DMS114 treated with DMSO at 0.1 percent for 48 hours (cell line): ENCODE data around the gene LYST.

Source experiments
- DNase-seq: peaks from one replicate; lab custom pipeline; 2025; ENCODE audit not compliant: unreplicated experiment; lab: John Stamatoyannopoulos, UW

Gene LYST

DNA sequence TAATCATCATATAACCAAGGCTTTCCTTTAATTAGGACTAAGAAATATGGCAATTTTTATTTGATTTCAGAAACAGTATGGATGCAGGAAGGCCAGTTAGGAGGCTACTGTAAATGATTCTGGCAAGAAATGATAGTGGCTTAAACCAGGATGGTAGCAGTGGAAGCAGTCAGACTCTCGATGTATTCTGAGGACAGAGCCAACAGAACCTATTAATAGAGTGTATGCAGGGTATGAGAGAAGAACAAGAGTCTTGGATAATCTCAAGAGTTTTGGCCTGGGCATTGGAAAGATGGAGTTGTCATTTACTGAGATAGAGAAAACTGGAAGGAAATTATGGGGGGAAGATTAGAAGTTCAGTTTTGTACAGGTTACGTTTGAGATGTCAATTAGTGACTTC is 143.8 kb downstream of the LYST start:
- DNase-seq: no peak

DNA sequence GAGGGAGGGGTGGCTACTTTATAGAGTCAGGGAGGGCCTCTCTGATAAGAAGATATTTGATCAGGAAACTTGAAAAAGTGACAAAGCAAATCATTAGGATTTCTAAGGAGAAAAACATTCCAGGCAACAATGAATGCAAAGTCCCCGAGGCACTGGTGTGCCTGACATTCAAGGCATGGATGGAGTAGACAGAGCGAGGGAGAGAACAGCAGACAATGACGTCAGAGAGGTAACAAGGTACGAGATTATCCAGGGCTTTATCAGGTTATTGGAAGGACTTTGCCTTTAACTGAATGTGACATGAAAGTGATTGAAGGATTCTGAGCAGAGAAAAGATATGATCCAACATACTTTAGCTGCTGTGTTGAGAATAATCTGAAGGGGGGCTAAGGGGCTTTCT is 144.7 kb downstream of the LYST start:
- no peak for DNase-seq

DNA sequence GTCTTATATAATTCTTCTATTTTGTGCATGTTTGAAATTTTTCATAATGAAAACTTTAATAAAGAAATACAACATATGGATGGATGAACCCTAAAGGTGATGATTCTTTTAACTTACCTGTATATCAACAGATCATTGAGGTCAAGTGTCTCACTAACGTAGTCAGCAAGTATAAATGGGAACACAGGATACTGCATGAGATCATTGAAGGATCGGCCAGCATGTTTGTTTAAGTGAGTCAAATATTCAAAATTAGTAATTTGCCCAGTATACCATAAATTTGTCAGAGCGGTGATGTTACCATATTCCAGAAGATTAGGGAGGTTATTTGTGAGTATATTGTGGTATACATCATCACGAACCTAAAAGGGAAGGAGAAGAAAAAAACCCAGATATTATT is 146.2 kb downstream of the LYST start:
- DNase-seq: no peak

DNA sequence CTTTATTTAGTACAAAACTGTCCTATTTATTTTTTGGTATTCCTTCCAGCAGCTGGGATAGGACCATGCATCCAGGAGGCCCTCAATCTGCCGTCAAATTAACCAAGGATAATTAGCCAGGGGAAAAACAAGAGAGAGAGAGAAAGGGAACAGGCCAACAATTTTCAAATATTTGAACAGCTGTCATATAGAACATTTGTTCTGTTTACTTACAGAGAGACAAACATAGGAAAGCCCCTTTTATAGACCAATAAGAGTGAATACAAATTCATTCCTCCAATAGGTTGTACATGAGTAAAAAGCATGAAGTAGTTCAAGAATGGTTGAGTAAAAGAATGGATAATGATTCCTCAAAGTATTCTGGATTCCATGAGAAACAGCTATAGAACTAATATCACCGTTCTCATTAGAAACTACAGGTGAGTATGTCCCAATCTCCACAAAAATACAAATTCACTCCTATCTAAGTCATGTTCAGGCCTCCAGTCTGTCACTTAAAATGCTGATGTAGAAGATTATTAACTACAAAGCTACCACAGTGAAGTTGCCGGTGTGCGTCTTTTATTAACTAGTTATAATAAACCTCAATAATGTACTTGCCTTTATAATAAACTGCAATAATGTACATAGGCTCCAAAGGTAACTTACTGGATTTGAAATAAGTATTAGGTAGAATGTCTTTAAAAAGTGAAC is 152.4 kb downstream of the LYST start:
- no peak for DNase-seq

DNA sequence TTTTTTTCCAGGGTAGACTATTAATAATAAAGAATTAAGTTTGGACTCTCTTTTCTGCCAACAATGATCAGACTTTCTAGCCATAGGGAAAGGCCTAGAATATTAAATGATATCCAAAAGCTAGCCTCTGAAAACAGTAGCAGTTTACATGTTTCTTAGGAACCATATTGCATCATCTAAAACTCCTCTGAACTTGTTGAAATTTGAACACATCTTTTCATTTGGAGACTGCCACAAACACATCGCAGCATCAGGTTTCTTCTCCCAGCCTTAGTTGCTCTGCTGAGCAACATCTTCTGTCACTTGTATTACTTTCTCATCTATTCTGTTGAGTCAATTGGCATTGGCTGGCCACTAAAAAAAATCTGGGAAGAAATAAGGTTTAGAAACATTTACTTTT is 153.9 kb downstream of the LYST start:
- DNase-seq: no peak

DNA sequence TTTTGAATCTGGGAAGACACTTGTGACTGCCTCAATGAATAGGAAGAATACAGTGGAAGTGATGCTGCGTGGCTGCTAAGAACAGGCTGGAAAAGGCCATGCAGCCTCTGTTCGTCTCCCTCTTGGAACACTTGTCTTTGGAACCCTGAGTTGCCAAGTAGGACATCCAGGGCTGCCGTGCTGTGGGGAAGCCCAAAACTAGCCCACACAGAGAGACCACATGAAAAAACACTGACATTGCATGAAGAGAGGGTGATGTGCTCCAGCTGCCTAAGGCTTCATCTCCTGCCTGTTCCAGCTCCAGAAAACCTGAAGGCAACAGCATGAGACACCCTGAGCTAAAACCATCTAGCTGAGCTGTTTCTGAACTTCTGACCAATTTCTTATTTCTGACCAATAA is 156.0 kb downstream of the LYST start:
- DNase-seq: no peak

DNA sequence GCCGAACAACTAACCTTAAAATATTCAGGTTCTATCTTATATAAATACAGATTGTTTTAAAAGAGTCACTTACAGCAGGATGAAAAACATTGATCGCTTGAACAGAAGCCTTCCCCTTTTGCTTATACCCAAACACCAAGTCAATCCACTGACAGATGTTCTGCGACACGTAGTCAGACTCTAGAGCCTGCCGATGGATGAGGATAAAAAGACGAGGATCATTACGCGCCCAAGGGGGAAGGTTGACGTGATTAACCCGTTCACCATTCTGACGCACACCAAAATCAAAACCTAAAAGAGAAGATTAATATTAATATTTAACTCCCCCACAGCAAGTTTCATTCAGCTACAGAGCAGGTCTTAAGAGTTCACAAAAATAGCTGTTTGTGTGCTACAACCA is 157.7 kb downstream of the LYST start:
- DNase-seq: no peak

DNA sequence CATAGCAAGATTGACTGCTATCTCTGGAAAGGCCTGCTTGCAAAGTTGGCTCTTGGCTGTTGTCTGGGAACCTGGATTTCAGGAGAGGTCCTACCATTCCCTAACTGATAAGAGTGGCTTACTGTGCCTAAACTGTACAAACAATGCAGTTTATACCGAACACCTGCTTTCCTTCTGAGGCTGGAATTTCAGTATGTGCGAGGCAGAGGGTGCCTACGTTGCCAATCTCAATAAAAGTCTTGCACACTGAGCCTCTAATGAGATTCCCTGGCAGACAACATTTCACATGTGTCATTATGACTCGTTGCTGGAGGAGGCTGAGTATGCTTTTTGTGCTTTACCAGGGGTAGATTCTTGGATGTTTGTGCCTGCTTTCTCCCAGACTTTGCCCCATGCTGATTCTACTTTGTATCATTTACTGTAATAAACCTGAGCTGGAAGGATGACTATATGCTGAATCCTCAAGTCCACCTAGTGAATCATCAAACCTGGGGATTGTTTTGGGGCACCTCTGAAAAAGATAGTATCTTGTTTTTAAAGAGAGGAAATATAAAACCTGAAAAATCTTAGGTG is 158.2 kb downstream of the LYST start:
- no peak for DNase-seq

DNA sequence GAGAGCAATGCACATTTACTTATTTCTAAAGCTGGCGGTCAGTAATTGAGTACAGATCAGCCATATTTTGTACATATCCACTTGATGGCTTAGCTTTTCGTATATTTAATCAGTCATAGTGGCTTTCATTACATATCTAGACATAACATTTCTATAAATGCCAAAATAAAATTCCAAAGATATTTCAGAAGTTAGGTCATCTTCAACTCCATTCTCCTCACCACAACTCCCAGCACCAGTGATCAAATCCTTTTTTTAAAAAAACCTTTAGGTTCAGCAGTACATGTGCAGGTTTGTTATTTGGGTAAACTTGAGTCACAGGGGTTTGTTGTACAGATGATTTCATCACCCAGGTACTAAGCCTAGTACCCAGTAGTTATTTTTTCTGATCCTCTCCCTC is 163.2 kb downstream of the LYST start:
- DNase-seq: no peak

DNA sequence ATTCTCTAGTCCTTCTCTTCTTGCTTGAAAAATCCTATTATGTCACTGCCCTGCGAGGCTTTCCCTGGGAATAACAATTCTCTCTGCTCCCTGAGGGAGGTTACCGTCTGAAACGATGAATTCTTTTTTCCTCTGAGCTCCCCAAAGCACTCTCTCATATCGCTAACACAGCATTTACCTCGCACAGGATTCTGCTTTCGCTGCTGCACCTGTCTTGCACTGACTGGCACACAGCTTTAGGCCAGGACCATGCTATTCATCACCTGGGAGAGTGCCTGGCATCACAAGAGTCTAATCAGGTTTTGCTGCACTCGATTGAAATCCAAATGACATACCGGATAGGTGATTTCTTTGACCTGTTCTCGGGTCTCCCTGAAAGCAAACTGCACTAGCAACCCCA is 164.3 kb downstream of the LYST start:
- DNase-seq: no peak

DNA sequence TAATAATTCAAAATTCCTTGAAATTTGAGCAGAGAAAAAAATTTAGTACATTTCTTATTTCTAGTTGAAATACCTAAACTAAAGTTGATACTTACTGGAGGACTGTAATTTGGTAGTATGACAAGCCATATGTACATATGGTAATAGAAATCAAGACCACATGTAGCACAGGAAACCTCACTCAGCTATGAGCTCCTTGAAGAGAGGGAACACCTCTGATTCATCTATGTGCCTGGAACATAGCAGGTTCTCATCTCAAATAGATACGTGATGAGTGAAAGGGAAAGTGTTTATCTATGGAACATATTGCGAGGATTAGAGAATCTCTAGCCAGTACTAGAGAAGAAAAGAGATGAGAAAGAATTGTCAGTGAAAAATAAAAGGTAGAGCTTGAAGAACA is 169.2 kb downstream of the LYST start:
- DNase-seq: no peak

DNA sequence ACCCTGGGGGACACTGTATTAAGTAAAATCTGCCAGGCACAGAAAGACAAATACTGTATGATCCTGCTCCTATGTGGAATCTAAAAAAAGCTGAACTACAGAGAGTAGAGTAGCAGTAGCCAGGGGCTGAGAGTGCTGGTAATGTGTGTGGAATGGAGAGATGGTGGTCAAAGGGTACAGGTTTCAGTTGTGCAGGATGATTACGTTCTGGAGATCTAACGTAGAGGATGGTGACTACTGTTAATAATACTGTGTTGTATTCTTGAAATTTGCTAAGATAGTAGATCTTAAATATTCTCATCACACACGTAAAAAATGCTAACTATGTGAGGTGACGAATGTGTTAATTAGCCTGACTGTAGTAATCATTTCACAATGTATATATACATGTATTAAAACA is 177.3 kb downstream of the LYST start:
- DNase-seq: no peak

DNA sequence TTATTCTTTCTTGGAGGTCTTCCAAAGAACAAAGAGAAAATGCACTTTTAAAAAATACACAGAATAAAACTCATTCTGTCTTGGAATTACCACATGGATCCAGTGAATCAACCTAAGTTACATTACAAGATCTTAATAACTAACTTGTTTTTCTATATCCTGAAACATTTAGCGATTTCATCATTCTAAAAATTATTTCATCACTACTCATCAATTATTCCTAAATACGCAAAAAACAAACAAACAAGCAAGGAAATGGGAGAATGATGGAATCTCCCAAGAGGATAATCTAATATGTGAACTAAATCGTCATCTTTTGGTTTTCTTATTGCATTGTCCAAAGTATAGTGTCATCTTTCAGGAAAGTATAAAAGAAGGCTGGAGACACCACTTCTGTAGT is 178.6 kb downstream of the LYST start:
- no peak for DNase-seq

DNA sequence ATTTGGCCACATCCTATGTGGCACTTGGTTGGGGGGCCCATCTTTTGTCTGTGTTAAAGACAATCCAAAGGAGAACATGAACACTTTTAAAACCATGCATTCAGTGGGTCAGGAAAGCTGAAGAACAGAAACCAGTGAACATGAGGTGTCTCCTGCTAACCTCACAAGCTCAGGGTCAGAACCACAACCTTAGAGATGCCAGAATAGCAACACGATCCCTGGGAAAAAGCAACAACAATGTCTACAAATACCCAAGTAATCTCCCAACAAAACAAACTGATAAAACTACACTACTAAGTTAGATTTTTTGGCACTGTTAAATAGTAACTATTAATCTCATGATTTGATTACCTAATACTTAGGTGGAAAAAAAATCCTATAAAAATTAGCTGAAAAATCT is 183.1 kb downstream of the LYST start:
- no peak for DNase-seq

DNA sequence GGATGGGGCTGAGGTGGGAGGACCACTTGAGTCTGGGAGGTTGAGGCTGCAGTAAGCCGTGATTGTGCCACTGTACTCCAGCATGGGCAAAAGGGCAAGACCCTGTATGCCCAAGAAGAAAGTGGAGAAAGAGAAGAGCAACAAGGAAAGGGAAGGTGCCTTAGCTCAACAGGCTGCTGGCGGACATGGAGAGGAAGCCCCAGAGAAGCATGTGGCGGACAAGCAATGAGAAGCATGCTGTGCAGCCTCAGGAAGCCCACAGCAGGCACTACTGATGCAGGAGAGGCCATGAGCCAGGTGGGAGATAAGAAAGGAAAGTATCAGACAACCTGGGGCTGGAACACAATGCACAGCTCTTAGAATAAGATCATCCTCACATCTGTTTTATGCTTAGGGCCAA is 184.5 kb downstream of the LYST start:
- no peak for DNase-seq

DNA sequence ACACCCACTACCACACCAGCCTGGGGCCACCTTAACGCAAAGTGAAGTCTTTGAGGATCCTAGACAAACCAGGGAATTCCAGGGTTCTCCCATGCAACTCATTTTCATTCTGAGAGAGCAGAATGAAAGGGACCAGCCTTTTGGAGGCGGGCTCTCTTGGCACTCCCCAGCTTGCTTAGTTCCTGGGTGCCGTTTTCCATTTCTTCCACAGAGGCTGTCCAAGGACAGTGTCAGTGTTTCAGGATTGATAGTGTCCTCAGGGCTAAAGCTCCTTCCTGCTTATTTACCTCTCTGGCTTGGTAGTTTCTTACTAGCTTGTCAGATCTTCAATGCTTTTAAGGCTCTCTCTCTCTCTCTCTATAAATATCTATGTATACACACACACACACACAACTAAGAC is 187.1 kb downstream of the LYST start:
- DNase-seq: no peak

DNA sequence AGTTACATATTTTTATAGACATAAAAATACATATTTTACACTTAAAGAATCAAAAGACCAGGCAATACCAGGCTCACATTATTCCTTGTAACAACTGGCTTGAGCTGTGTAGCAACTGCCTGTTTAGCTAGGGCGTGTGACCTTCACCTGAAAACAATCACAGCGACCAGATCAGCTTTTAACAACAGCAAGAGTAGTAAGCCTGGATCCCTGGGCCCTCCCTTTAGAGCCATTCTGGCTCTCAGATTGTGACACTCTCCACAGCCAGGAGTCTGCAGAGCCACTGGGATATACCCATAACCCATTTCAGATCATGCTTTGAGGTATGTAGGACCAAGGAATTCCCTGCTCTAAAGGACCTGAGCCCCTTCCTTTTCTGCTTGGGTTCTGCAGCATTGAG is 187.7 kb downstream of the LYST start:
- DNase-seq: no peak

DNA sequence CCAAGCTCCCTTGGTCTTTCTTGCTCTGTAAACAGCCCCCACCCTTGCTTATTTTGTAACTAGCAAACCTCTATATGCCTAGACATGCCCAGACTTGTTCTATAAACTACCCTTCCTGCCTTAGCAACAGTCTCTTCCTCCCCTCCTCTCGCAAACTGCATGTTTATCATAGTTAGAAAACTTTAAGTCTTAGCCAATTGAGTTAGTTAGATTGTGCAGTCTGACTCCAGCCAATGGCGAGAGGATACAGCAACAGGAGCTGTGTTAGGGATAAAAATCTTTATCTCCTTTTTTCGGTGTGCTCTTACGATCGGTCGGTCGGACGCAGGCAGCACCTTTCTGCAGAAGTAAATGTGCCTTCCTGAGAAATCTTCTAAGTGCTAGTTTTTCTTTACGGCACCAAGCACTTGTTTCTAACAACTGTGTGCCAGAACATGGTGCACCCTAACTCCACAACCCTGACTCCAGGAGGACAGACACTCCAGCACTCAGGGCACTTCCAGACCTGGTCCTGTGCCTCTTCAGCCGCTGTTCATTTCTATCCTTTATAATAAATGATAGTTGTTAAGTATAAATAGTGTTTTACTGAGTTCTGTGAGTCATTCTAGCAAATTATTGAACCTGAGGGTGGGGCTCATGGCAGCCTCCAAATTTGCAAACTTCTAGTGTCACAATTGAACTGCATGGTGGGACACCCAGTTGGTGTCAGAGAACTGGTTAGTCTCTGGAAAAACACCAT is 191.4 kb downstream of the LYST start:
- no peak for DNase-seq

DNA sequence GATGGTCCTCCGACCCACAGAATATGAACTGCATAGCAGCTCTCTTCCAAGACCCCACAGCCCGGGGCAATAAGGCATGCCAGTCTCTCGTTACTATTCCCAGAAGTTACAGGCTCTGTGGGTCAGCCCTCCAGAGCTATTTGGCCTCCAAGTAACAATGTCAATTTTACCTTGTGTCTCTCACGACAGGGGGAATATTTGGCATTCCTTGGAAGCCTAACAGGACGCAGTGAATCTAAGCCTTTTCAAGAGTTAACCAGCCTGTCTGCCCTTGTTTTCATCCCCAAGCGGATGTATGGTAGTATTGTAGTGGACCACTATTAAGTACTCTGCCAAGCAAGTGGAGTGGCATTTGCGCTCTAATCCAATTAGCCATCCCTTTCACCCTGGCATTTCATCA is 192.7 kb downstream of the LYST start:
- DNase-seq: no peak

DNA sequence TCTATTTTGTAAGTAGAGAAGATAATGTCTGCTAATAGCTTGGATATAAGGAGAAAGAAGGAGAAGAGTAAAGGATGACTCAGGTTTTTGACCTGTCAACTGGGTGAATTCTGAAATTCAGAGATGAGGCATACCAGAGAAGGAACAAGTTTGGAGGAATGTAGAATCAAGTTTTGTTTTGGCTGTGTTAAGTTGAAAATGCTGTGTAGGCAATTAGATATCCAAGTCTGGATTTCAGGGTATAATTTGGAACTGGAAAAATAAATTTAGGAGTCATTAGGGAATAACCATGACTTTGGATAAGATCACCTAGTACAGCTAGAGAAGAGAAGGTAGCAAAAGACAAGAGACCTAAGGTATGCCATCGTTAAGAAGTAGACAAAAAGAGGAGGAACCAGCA is 194.7 kb downstream of the LYST start:
- no peak for DNase-seq

DNA sequence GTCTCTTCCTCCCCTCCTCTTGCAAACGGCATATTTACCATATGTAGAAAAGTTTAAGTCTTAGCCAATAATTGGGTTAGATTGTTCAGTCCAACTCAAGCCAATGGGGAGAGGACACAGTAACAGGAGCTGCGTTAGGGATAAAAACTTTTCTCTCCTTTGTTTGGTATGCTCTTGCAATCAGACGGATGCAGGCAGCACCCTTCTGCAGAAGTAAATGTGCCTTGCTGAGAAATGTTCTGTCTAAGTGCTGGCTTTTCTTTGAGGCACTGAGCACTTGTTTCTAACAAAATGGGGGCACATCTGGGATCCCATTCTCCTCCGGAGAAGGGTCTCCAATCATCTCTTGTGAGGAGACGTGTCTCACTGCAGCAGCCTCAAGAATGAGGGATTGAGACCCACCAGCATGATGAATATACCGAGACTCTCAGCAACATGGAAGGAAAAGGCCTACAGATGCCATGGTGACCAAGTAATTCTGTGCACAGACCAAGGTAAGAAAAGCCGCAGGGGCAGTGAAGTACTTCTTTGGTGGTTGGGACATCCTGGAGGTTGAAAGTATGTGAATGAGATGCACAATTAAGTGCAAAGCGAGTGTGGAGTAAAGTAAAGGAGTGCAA is 196.4 kb downstream of the LYST start:
- no peak for DNase-seq

DNA sequence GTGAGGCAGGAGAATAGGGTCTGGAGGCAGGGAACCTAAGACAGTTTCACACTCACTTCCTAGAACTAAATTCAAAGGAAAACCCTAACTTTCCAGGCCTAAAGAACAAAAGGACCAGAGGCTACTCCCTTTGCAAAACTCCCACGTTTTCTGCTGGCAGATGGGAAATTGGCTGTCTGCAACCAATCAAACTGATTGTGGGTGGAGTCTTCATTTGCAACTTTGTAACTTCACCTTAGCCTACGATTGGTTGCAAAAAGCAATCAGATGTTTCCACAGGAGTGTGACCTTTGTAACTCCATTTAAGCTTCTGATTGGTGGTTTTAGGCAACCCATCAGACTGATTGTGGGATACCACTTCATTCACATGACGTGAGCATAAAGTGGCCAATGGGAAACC is 197.4 kb downstream of the LYST start:
- DNase-seq: no peak
